H9 (cell line): ENCODE results near the gene FNIP2. TPM values are rescaled to one million over a fixed set of nuclear protein-coding genes. Genes with fewer than 3 reads are reported as not detected.
A peak's percentile ranks its signal among the peaks of the same experiment; 100 is the strongest.

ENCODE experiments used
- DNase-seq: peaks from one replicate; pipeline ENCODE4 v3.0.0-alpha.2; 2017
- H2AFZ ChIP-seq: one replicate; pipeline ENCODE4 v1.6.1; 2013; ENCODE audit warnings: mild to moderate bottlenecking, low read length, control low read depth, moderate library complexity
- H2AK5ac ChIP-seq: 2 replicates; pipeline ENCODE4 v1.6.1; 2013; ENCODE audit warnings: low read length, control low read depth, mixed read lengths; ENCODE audit not compliant: insufficient read length
- H2BK120ac ChIP-seq: one replicate; pipeline ENCODE4 v1.6.1; 2013; ENCODE audit warnings: low read depth, mild to moderate bottlenecking, low read length, control low read depth, inconsistent platforms; ENCODE audit not compliant: poor library complexity, severe bottlenecking
- H2BK12ac ChIP-seq: 2 replicates; pipeline ENCODE4 v1.6.1; 2013; ENCODE audit warnings: low read length, control low read depth, mixed read lengths, low read depth; ENCODE audit not compliant: insufficient read length
- H2BK15ac ChIP-seq: 2 replicates; pipeline ENCODE4 v1.6.1; 2013; ENCODE audit warnings: low read depth, low read length, control low read depth
- H2BK20ac ChIP-seq: one replicate; pipeline ENCODE4 v1.6.1; 2013; ENCODE audit warnings: low read depth, mild to moderate bottlenecking, low read length, control low read depth, inconsistent platforms; ENCODE audit not compliant: poor library complexity, severe bottlenecking
- H2BK5ac ChIP-seq: 2 replicates; pipeline ENCODE4 v1.6.1; 2013; ENCODE audit warnings: low read length, control low read depth, mixed read lengths; ENCODE audit not compliant: insufficient read length
- H3K14ac ChIP-seq: 2 replicates; pipeline ENCODE4 v1.6.1; 2013; ENCODE audit warnings: low read length, control low read depth; ENCODE audit not compliant: insufficient read depth
- H3K18ac ChIP-seq: 2 replicates; pipeline ENCODE4 v1.6.1; 2013; ENCODE audit warnings: low read depth, mild to moderate bottlenecking, mixed read lengths, low read length, control low read depth; ENCODE audit not compliant: insufficient read length
- H3K23ac ChIP-seq: 2 replicates; pipeline ENCODE4 v1.6.1; 2013; ENCODE audit warnings: low read length, control low read depth, mixed read lengths, low read depth; ENCODE audit not compliant: insufficient read length
- H3K23me2 ChIP-seq: 2 replicates; pipeline ENCODE4 v1.6.1; 2013; ENCODE audit warnings: low read depth, mild to moderate bottlenecking, mixed read lengths, low read length, control low read depth; ENCODE audit not compliant: insufficient read length, poor library complexity, severe bottlenecking
- H3K27ac ChIP-seq: 2 replicates; pipeline ENCODE4 v1.5.1; 2013; ENCODE audit warnings: low read length, control low read depth, mixed read lengths, low read depth; ENCODE audit not compliant: insufficient read length
- H3K27me3 ChIP-seq: 2 replicates; pipeline ENCODE4 v1.6.1; 2013; ENCODE audit warnings: low read length, control low read depth, inconsistent platforms; ENCODE audit not compliant: insufficient read depth
- H3K4ac ChIP-seq: 2 replicates; pipeline ENCODE4 v1.6.1; 2013; ENCODE audit warnings: low read depth, mild to moderate bottlenecking, control low read depth, inconsistent platforms, low read length, moderate library complexity
- H3K4me1 ChIP-seq: 2 replicates; pipeline ENCODE4 v1.6.1; 2013; ENCODE audit warnings: low read length, control low read depth, inconsistent platforms; ENCODE audit not compliant: insufficient read depth
- H3K4me2 ChIP-seq: 2 replicates; pipeline ENCODE4 v1.6.1; 2013; ENCODE audit warnings: low read length, control low read depth, mixed read lengths; ENCODE audit not compliant: insufficient read length, insufficient read depth
- H3K56ac ChIP-seq: 2 replicates; pipeline ENCODE4 v1.6.1; 2013; ENCODE audit warnings: low read depth, mild to moderate bottlenecking, mixed read lengths, low read length, control low read depth; ENCODE audit not compliant: insufficient read length
- H3K79me1 ChIP-seq: 2 replicates; pipeline ENCODE4 v1.6.1; 2013; ENCODE audit warnings: low read depth, mild to moderate bottlenecking, moderate library complexity, low read length, control low read depth, inconsistent platforms; ENCODE audit not compliant: insufficient read depth, poor library complexity, severe bottlenecking
- H3K79me2 ChIP-seq: 2 replicates; pipeline ENCODE4 v1.6.1; 2013; ENCODE audit warnings: low read length, control low read depth, inconsistent platforms; ENCODE audit not compliant: insufficient read depth
- H3K9ac ChIP-seq: 2 replicates; pipeline ENCODE4 v1.6.1; 2013; ENCODE audit warnings: low read length, control low read depth, mixed read lengths; ENCODE audit not compliant: insufficient read length; ENCODE audit errors: extremely low read depth
- H3K9me3 ChIP-seq: one replicate; pipeline ENCODE4 v1.6.1; 2013; ENCODE audit warnings: low read depth, low read length, inconsistent platforms; ENCODE audit not compliant: control insufficient read depth
- H3T11ph ChIP-seq: one replicate; pipeline ENCODE4 v1.6.1; 2013; ENCODE audit warnings: mild to moderate bottlenecking, low read length, control low read depth, inconsistent platforms
- H4K20me1 ChIP-seq: one replicate; pipeline ENCODE4 v1.6.1; 2013; ENCODE audit not compliant: control insufficient read depth, insufficient read length, insufficient read depth
- H4K5ac ChIP-seq: 2 replicates; pipeline ENCODE4 v1.6.1; 2013; ENCODE audit warnings: low read depth, mild to moderate bottlenecking, mixed read lengths, low read length, control low read depth; ENCODE audit not compliant: insufficient read length
- H4K8ac ChIP-seq: replicated peaks from 2 replicates; pipeline ENCODE4 v1.6.1; 2013; ENCODE audit warnings: low read length, control low read depth, mixed read lengths, low read depth; ENCODE audit not compliant: insufficient read length
- H4K91ac ChIP-seq: 2 replicates; pipeline ENCODE4 v1.6.1; 2013; ENCODE audit warnings: low read depth, mild to moderate bottlenecking, moderate library complexity, mixed read lengths, low read length, control low read depth; ENCODE audit not compliant: insufficient read length
- H3K27ac Mint-ChIP-seq, 3 experiments: 2 replicates in 2 of 3; 3 replicates in 1 of 3; pipeline ENCODE4 v1.8.0; 2020 to 2021; ENCODE audit warnings: mixed read lengths in 3 of 3, mild to moderate bottlenecking in 1 of 3, moderate library complexity in 1 of 3
- H3K27me3 Mint-ChIP-seq: 2 replicates; pipeline ENCODE4 v1.8.0; 2021; ENCODE audit warnings: low read depth, mild to moderate bottlenecking, moderate library complexity, mixed read lengths
- H3K36me3 Mint-ChIP-seq, 3 experiments: 2 replicates in 2 of 3; 3 replicates in 1 of 3; pipeline ENCODE4 v1.8.0; 2020 to 2021; ENCODE audit warnings: low read depth in 3 of 3, mixed read lengths in 3 of 3; ENCODE audit not compliant: insufficient read depth in 1 of 3
- H3K4me1 Mint-ChIP-seq, 2 experiments: 2 replicates each; pipeline ENCODE4 v1.8.0; 2020; ENCODE audit warnings: mixed read lengths in 2 of 2
- H3K4me3 Mint-ChIP-seq, 2 experiments: 2 replicates in 1 of 2; 3 replicates in 1 of 2; pipeline ENCODE4 v1.8.0; 2020 to 2021; ENCODE audit warnings: mild to moderate bottlenecking in 2 of 2, mixed read lengths in 2 of 2, moderate library complexity in 1 of 2
- H3K9me3 Mint-ChIP-seq, 2 experiments: 2 replicates in 1 of 2; 3 replicates in 1 of 2; pipeline ENCODE4 v1.8.0; 2020; ENCODE audit warnings: mild to moderate bottlenecking in 2 of 2, mixed read lengths in 2 of 2, moderate library complexity in 1 of 2
- WGBS: extraction: QIAGEN DNeasy Blood & Tissue Kit; methylation state at CpG from one replicate; pipeline ENCODE4 v1.1.7; 2013; ENCODE audit warnings: missing lambda C conversion rate, low lambda C conversion rate, mixed read lengths; ENCODE audit not compliant: insufficient read length; ENCODE audit errors: extremely low coverage; 5-methylcytosine and 5-hydroxymethylcytosine counted together
- total RNA-seq: library from RNA; stranded (reverse); gene quantifications from 2 replicates; pipeline ENCODE4 v1.2.1, GENCODE V29; 2021
- TF ChIP-seq, protein P1 (sequence below): fragments of 200-600 bp; sonication (generic); conservative IDR thresholded peaks from 3 replicates; pipeline ENCODE4 v1.8.0; 2021; ENCODE audit warnings: antibody characterized with exemption, mild to moderate bottlenecking

FNIP2 gene
- total RNA-seq, 1 experiment from 2014 or later: 9.6 TPM

- no peak overlapping the region for H3K27ac ChIP-seq
- H2BK12ac ChIP-seq: no peak overlapping the region
- H3K9me3 ChIP-seq: no peaks in the 10 kb centered on the region
- peak overlapping the region; percentile 35 to 56; a peak in 4 of 5 replicates for H3K4me3 Mint-ChIP-seq
- WGBS: no CpG with 5 or more reads among the region's 5 CpGs
- H2AK5ac ChIP-seq: no peak overlapping the region
- no peaks in the 10 kb centered on the region for H3K79me1 ChIP-seq
- H3K9ac ChIP-seq: no peak overlapping the region
- TF ChIP-seq, protein P1, sequence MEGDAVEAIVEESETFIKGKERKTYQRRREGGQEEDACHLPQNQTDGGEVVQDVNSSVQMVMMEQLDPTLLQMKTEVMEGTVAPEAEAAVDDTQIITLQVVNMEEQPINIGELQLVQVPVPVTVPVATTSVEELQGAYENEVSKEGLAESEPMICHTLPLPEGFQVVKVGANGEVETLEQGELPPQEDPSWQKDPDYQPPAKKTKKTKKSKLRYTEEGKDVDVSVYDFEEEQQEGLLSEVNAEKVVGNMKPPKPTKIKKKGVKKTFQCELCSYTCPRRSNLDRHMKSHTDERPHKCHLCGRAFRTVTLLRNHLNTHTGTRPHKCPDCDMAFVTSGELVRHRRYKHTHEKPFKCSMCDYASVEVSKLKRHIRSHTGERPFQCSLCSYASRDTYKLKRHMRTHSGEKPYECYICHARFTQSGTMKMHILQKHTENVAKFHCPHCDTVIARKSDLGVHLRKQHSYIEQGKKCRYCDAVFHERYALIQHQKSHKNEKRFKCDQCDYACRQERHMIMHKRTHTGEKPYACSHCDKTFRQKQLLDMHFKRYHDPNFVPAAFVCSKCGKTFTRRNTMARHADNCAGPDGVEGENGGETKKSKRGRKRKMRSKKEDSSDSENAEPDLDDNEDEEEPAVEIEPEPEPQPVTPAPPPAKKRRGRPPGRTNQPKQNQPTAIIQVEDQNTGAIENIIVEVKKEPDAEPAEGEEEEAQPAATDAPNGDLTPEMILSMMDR: no peak
- H3K4ac ChIP-seq: no peak overlapping the region
- no peak overlapping the region for H2BK5ac ChIP-seq
- H3K9me3 Mint-ChIP-seq: no peaks in the 10 kb centered on the region; a peak in 1 of 5 replicates
- no peaks in the 10 kb centered on the region; a peak in 1 of 7 replicates for H3K36me3 Mint-ChIP-seq
- no peaks in the 10 kb centered on the region for H3K79me2 ChIP-seq
- no peak overlapping the region for H4K91ac ChIP-seq
- no peaks in the 10 kb centered on the region for H3K27me3 ChIP-seq
- no peak overlapping the region for H3T11ph ChIP-seq
- H3K27me3 Mint-ChIP-seq: peaks cover 20% of the 10 kb centered on the region
- no peak overlapping the region for H3K4me2 ChIP-seq
- no peak overlapping the region for H3K56ac ChIP-seq
- H2AFZ ChIP-seq: no peak overlapping the region
- DNase-seq: no peak
- H3K4me1 ChIP-seq: no peaks in the 10 kb centered on the region
- H3K23me2 ChIP-seq: peaks cover 5% of the 10 kb centered on the region
- H3K27ac Mint-ChIP-seq: no peak overlapping the region
- H3K4me1 Mint-ChIP-seq: peaks cover 29% of the 10 kb centered on the region in 2 experiments
- H2BK120ac ChIP-seq: no peak overlapping the region
- no peaks in the 10 kb centered on the region for H4K20me1 ChIP-seq
- no peak overlapping the region for H4K5ac ChIP-seq
- no peak overlapping the region for H2BK15ac ChIP-seq
- H3K23ac ChIP-seq: no peak overlapping the region
- H3K18ac ChIP-seq: no peak overlapping the region
- H2BK20ac ChIP-seq: no peak overlapping the region
- no peak overlapping the region for H3K14ac ChIP-seq
- H4K8ac ChIP-seq: no peak overlapping the region
These were observed 1.8 kb downstream of the FNIP2 start for GRCh38 chr4:158770671-158771070.
